ENCODE data around the gene PHETA1.
A peak's percentile ranks its signal among the peaks of the same experiment; 100 is the strongest.
"Not testable (repeated sequence)": the region's sequence is repeated elsewhere in the genome, so short reads cannot be mapped to it uniquely, and the experiment has no call there.

PHETA1 gene

GRCh38 chr12:111405149-111405858 is 36.4 kb upstream of the PHETA1 start:
- peak; percentile 83 to 85 for DNase-seq (ENCODE audit: low read depth in 2 of 2)

GRCh38 chr12:111404362-111405148 is 35.7 kb upstream of the PHETA1 start:
- DNase-seq (ENCODE audit: low read depth in 2 of 2): peak; percentile 9 to 11

GRCh38 chr12:111402490-111402824 is 33.6 kb upstream of the PHETA1 start:
- not testable (repeated sequence) for DNase-seq (ENCODE audit: low read depth in 2 of 2)

- no peak for DNase-seq (ENCODE audit: low read depth in 2 of 2)
Observed at GRCh38 chr12:111401167-111401605, 32.3 kb upstream of the PHETA1 start.

GRCh38 chr12:111399741-111400404 is 31.0 kb upstream of the PHETA1 start:
- DNase-seq (ENCODE audit: low read depth in 2 of 2): not testable (repeated sequence)

GRCh38 chr12:111398530-111398929 is 29.6 kb upstream of the PHETA1 start:
- no peak for DNase-seq (ENCODE audit: low read depth in 2 of 2)

GRCh38 chr12:111396726-111397445 is 28.0 kb upstream of the PHETA1 start:
- DNase-seq (ENCODE audit: low read depth in 2 of 2): peak; percentile 30 to 36

- DNase-seq (ENCODE audit: low read depth in 2 of 2): not testable (repeated sequence)
Observed at GRCh38 chr12:111396271-111396670, 27.4 kb upstream of the PHETA1 start.

- no peak for DNase-seq (ENCODE audit: low read depth in 2 of 2)
Observed at GRCh38 chr12:111395336-111396187, 26.7 kb upstream of the PHETA1 start.

- no peak for DNase-seq (ENCODE audit: low read depth in 2 of 2)
Observed at GRCh38 chr12:111394480-111394879, 25.6 kb upstream of the PHETA1 start.

GRCh38 chr12:111393700-111394300 is 24.9 kb upstream of the PHETA1 start:
- no peak for DNase-seq (ENCODE audit: low read depth in 2 of 2)

GRCh38 chr12:111390910-111391309 is 22.0 kb upstream of the PHETA1 start:
- no peak for DNase-seq (ENCODE audit: low read depth in 2 of 2)

- no peak for DNase-seq (ENCODE audit: low read depth in 2 of 2)
Observed at GRCh38 chr12:111389635-111390034, 20.7 kb upstream of the PHETA1 start.

GRCh38 chr12:111387747-111388323 is 18.9 kb upstream of the PHETA1 start:
- DNase-seq (ENCODE audit: low read depth in 2 of 2): no peak

GRCh38 chr12:111386885-111387284 is 18.0 kb upstream of the PHETA1 start:
- peak in 1 of 2 experiments; percentile 9 for DNase-seq (ENCODE audit: low read depth in 2 of 2)

- no peak for DNase-seq (ENCODE audit: low read depth in 2 of 2)
Observed at GRCh38 chr12:111384596-111384995, 15.7 kb upstream of the PHETA1 start.

GRCh38 chr12:111379942-111380554 is 11.2 kb upstream of the PHETA1 start:
- DNase-seq (ENCODE audit: low read depth in 2 of 2): no peak

GRCh38 chr12:111377440-111377839 is 8.5 kb upstream of the PHETA1 start:
- no peak for DNase-seq (ENCODE audit: low read depth in 2 of 2)

GRCh38 chr12:111373231-111373630 is 4.3 kb upstream of the PHETA1 start:
- DNase-seq (ENCODE audit: low read depth in 2 of 2): not testable (repeated sequence)

Measured in fibroblast of skin of left biceps (primary cell).